ENCODE data around the gene MCCD1. TPM values are rescaled to one million over a fixed set of nuclear protein-coding genes. Genes with fewer than 3 reads are reported as not detected.

MCCD1 gene
- total RNA-seq, 3 donors from 2014 or later, result not detected

GRCh38 chr6:31576897-31577578 is 48.3 kb downstream of the MCCD1 start:
- no peak for DNase-seq (ENCODE audit: low spot score in 2 of 2)
- intact Hi-C loops (cut with DNase I; ENCODE audit: low total_unique reads), result no loop called here
- H3K4me3 ChIP-seq, result no peak overlapping the region
- H3K27me3 ChIP-seq, result no peaks in the 10 kb centered on the region
- TF ChIP-seq POLR2A (IDR thresholded peaks at IDR 0.05) (no peak), POLR2AphosphoS5 (IDR thresholded peaks at IDR 0.05) (no peak), CTCF (IDR thresholded peaks at IDR 0.05) (no peak)
- no peaks in the 10 kb centered on the region for H3K36me3 ChIP-seq
- H3K4me1 ChIP-seq, result no peaks in the 10 kb centered on the region
- H3K27ac ChIP-seq, result no peak overlapping the region
- no peaks in the 10 kb centered on the region for H3K9me3 ChIP-seq

GRCh38 chr6:31577579-31577966 is 48.8 kb downstream of the MCCD1 start:
- Histone ChIP-seq H3K27ac (no peak overlapping the region), H3K36me3 (no peaks in the 10 kb centered on the region), H3K4me1 (no peaks in the 10 kb centered on the region), H3K9me3 (no peaks in the 10 kb centered on the region), H3K27me3 (no peaks in the 10 kb centered on the region), H3K4me3 (no peak overlapping the region)
- TF ChIP-seq CTCF (IDR thresholded peaks at IDR 0.05), result no peak
- no peak for TF ChIP-seq POLR2AphosphoS5 (IDR thresholded peaks at IDR 0.05)
- TF ChIP-seq POLR2A (IDR thresholded peaks at IDR 0.05), result no peak
- intact Hi-C loops (cut with DNase I; ENCODE audit: low total_unique reads), result no loop called here
- DNase-seq (ENCODE audit: low spot score in 2 of 2), result no peak

- Histone ChIP-seq H3K4me3 (no peak overlapping the region), H3K36me3 (no peaks in the 10 kb centered on the region), H3K27me3 (no peaks in the 10 kb centered on the region), H3K27ac (no peak overlapping the region), H3K9me3 (no peaks in the 10 kb centered on the region), H3K4me1 (no peaks in the 10 kb centered on the region)
- TF ChIP-seq POLR2AphosphoS5 (IDR thresholded peaks at IDR 0.05), result no peak
- no peak for TF ChIP-seq POLR2A (IDR thresholded peaks at IDR 0.05)
- no peak for TF ChIP-seq CTCF (IDR thresholded peaks at IDR 0.05)
- intact Hi-C loops (cut with DNase I; ENCODE audit: low total_unique reads), result no loop called here
- no peak for DNase-seq (ENCODE audit: low spot score in 2 of 2)
Measured at GRCh38 chr6:31578184-31579118, 49.7 kb downstream of the MCCD1 start.

- Histone ChIP-seq H3K4me1 (no peaks in the 10 kb centered on the region), H3K27me3 (no peaks in the 10 kb centered on the region), H3K4me3 (no peak overlapping the region), H3K27ac (no peak overlapping the region), H3K36me3 (no peaks in the 10 kb centered on the region), H3K9me3 (no peaks in the 10 kb centered on the region)
- intact Hi-C loops (cut with DNase I; ENCODE audit: low total_unique reads), result no loop called here
- DNase-seq (ENCODE audit: low spot score in 2 of 2), result no peak
- TF ChIP-seq CTCF (IDR thresholded peaks at IDR 0.05) (no peak), POLR2AphosphoS5 (IDR thresholded peaks at IDR 0.05) (no peak), POLR2A (IDR thresholded peaks at IDR 0.05) (no peak)
Measured at GRCh38 chr6:31579119-31579505, 50.4 kb downstream of the MCCD1 start.

Other genes starting within 250 kb of the MCCD1 start
- 100 to 1,000 TPM; 532 to 813 (median 727) TPM for gene HLA-B, start 171.8 kb upstream of the MCCD1 start, total RNA-seq
- 10 to 100 TPM; 14.9 to 28.1 (median 23.6) TPM for gene MICA, start 125.4 kb upstream of the MCCD1 start, total RNA-seq
- 1 to 10 TPM; 2.9 to 4.6 (median 4.0) TPM for gene MICB, start 30.8 kb upstream of the MCCD1 start, total RNA-seq
- 100 to 1,000 TPM; 315 to 336 (median 334) TPM for gene DDX39B, start 13.0 kb downstream of the MCCD1 start, total RNA-seq
- 1 to 10 TPM in 2 of 3 donors, under 1 TPM in 1; 0.44 to 1.8 (median 1.6) TPM for gene ATP6V1G2, start 17.6 kb downstream of the MCCD1 start, total RNA-seq
- 10 to 100 TPM; 22.3 to 34.7 (median 26.5) TPM for gene NFKBIL1, start 18.6 kb downstream of the MCCD1 start, total RNA-seq
- under 1 TPM in 1 of 3 donors, not detected in 2; 0.29 TPM for gene LTA, start 43.3 kb downstream of the MCCD1 start, total RNA-seq
- under 1 TPM in 2 of 3 donors, not detected in 1; 0.33 to 0.73 TPM for gene TNF, start 46.6 kb downstream of the MCCD1 start, total RNA-seq
- gene LTB, start 53.5 kb downstream of the MCCD1 start, total RNA-seq, result 1 to 10 TPM in 1 of 3 donors, under 1 TPM in 1, not detected in 1; 0.96 to 1.0 TPM
- gene LST1, start 57.3 kb downstream of the MCCD1 start, total RNA-seq, result 10 to 100 TPM in 1 of 3 donors, 1 to 10 TPM in 2; 8.8 to 10.7 (median 9.8) TPM
- not detected for gene NCR3, start 64.0 kb downstream of the MCCD1 start, total RNA-seq
- gene AIF1, start 86.3 kb downstream of the MCCD1 start, total RNA-seq, result 10 to 100 TPM; 26.9 to 54.1 (median 28.2) TPM
- gene PRRC2A, start 91.8 kb downstream of the MCCD1 start, total RNA-seq, result 10 to 100 TPM; 42.7 to 57.2 (median 57.0) TPM
- gene BAG6, start 123.7 kb downstream of the MCCD1 start, total RNA-seq, result 100 to 1,000 TPM; 154 to 170 (median 157) TPM
- gene APOM, start 126.9 kb downstream of the MCCD1 start, total RNA-seq, result 1 to 10 TPM; 1.3 to 4.8 (median 4.6) TPM
- 10 to 100 TPM; 20.3 to 27.4 (median 24.8) TPM for gene C6orf47, start 131.8 kb downstream of the MCCD1 start, total RNA-seq
- 10 to 100 TPM; 16.2 to 22.2 (median 20.0) TPM for gene GPANK1, start 136.0 kb downstream of the MCCD1 start, total RNA-seq
- 100 to 1,000 TPM; 135 to 180 (median 178) TPM for gene CSNK2B, start 137.1 kb downstream of the MCCD1 start, total RNA-seq
- gene LY6G5B, start 141.0 kb downstream of the MCCD1 start, total RNA-seq, result 10 to 100 TPM in 1 of 3 donors, 1 to 10 TPM in 2; 6.2 to 12.7 (median 8.5) TPM
- gene LY6G5C, start 152.1 kb downstream of the MCCD1 start, total RNA-seq, result 1 to 10 TPM in 1 of 3 donors, under 1 TPM in 2; 0.33 to 1.9 (median 0.64) TPM
- 10 to 100 TPM; 42.6 to 62.6 (median 50.5) TPM for gene ABHD16A, start 174.4 kb downstream of the MCCD1 start, total RNA-seq
- not detected for gene LY6G6F, start 177.9 kb downstream of the MCCD1 start, total RNA-seq
- gene LY6G6D, start 186.4 kb downstream of the MCCD1 start, total RNA-seq, result not detected
- gene LY6G6C, start 192.8 kb downstream of the MCCD1 start, total RNA-seq, result not detected
- under 1 TPM in 1 of 3 donors, not detected in 2; 0.16 TPM for gene MPIG6B, start 194.4 kb downstream of the MCCD1 start, total RNA-seq
- gene DDAH2, start 200.3 kb downstream of the MCCD1 start, total RNA-seq, result 100 to 1,000 TPM in 2 of 3 donors, 10 to 100 TPM in 1; 100.0 to 212 (median 115) TPM
- 100 to 1,000 TPM; 266 to 325 (median 318) TPM for gene CLIC1, start 207.6 kb downstream of the MCCD1 start, total RNA-seq
- gene MSH5, start 211.0 kb downstream of the MCCD1 start, total RNA-seq, result 10 to 100 TPM in 1 of 3 donors, 1 to 10 TPM in 2; 7.9 to 13.4 (median 8.0) TPM
- 1 to 10 TPM in 2 of 3 donors, not detected in 1; 1.6 to 2.0 TPM for gene SAPCD1, start 233.7 kb downstream of the MCCD1 start, total RNA-seq
- gene VWA7, start 248.4 kb downstream of the MCCD1 start, total RNA-seq, result 1 to 10 TPM in 1 of 3 donors, under 1 TPM in 1, not detected in 1; under 0.01 to 1.6 TPM